ENCODE measurements around the gene PALM. TPM values are rescaled to one million over a fixed set of nuclear protein-coding genes. Genes with fewer than 3 reads are reported as not detected.
"Not testable (repeated sequence)": the region's sequence is repeated elsewhere in the genome, so short reads cannot be mapped to it uniquely, and the experiment has no call there.

The PALM gene
- total and polyA plus RNA-seq, 9 of the 15 experiments (the other 6 are each of a cell fraction or from before 2014, with no cell fraction given), result 0.04 to 6.6 (median 1.7) TPM

- TF ChIP-seq ZBTB9 (CRISPR knock-in tag; IDR thresholded peaks at IDR 0.05), result 0 out of 2 replicates have a peak, but pooled peaks have one; percentile 28
- TF ChIP-seq CBX5 (IDR thresholded peaks at IDR 0.05; ENCODE audit: borderline replicate concordance, low read depth), result peak; percentile 88; the same call in 1 of the 2 replicates
- peak; percentile 36; the same call in 1 of the 2 replicates for TF ChIP-seq SMAD4 (CRISPR knock-in tag; conservative IDR thresholded peaks at IDR 0.05)
- TF ChIP-seq FOXJ2 (tag; IDR thresholded peaks at IDR 0.05), result peak; percentile 60; the same call in 1 of the 2 replicates
- TF ChIP-seq, protein P1, sequence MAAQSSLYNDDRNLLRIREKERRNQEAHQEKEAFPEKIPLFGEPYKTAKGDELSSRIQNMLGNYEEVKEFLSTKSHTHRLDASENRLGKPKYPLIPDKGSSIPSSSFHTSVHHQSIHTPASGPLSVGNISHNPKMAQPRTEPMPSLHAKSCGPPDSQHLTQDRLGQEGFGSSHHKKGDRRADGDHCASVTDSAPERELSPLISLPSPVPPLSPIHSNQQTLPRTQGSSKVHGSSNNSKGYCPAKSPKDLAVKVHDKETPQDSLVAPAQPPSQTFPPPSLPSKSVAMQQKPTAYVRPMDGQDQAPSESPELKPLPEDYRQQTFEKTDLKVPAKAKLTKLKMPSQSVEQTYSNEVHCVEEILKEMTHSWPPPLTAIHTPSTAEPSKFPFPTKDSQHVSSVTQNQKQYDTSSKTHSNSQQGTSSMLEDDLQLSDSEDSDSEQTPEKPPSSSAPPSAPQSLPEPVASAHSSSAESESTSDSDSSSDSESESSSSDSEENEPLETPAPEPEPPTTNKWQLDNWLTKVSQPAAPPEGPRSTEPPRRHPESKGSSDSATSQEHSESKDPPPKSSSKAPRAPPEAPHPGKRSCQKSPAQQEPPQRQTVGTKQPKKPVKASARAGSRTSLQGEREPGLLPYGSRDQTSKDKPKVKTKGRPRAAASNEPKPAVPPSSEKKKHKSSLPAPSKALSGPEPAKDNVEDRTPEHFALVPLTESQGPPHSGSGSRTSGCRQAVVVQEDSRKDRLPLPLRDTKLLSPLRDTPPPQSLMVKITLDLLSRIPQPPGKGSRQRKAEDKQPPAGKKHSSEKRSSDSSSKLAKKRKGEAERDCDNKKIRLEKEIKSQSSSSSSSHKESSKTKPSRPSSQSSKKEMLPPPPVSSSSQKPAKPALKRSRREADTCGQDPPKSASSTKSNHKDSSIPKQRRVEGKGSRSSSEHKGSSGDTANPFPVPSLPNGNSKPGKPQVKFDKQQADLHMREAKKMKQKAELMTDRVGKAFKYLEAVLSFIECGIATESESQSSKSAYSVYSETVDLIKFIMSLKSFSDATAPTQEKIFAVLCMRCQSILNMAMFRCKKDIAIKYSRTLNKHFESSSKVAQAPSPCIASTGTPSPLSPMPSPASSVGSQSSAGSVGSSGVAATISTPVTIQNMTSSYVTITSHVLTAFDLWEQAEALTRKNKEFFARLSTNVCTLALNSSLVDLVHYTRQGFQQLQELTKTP (IDR thresholded peaks at IDR 0.05; ENCODE audit: low read depth in 1 of 2, partially characterized antibody in 2 of 2), result peak in 1 of 2 experiments; percentile 61
- 0 out of 2 replicates have a peak, but pooled peaks have one; percentile 10 for TF ChIP-seq GATA2 (CRISPR knock-in tag; IDR thresholded peaks at IDR 0.05)
- peak in 1 of 2 experiments; percentile 15; a peak in 1 of 4 replicates for TF ChIP-seq MAZ (CRISPR knock-in tag; conservative IDR thresholded peaks at IDR 0.05 in 1 of 2, IDR thresholded peaks at IDR 0.05 in 1 of 2)
- TF ChIP-seq ESRRA (IDR thresholded peaks at IDR 0.05; ENCODE audit: borderline replicate concordance, low read depth), result peak; percentile 78; the same call in 1 of the 2 replicates
- TF ChIP-seq SMARCE1 (IDR thresholded peaks at IDR 0.05), result peak; percentile 90; the same call in 1 of the 2 replicates
- peak; percentile 27; the same call in 1 of the 2 replicates for TF ChIP-seq CREM (IDR thresholded peaks at IDR 0.05; ENCODE audit: low read depth)
- peak in 1 of 2 experiments; percentile 31; a peak in 1 of 3 replicates for TF ChIP-seq CBX3 (IDR thresholded peaks at IDR 0.05; ENCODE audit: borderline replicate concordance in 1 of 2, low read length in 2 of 2)
- TF ChIP-seq, protein P2, sequence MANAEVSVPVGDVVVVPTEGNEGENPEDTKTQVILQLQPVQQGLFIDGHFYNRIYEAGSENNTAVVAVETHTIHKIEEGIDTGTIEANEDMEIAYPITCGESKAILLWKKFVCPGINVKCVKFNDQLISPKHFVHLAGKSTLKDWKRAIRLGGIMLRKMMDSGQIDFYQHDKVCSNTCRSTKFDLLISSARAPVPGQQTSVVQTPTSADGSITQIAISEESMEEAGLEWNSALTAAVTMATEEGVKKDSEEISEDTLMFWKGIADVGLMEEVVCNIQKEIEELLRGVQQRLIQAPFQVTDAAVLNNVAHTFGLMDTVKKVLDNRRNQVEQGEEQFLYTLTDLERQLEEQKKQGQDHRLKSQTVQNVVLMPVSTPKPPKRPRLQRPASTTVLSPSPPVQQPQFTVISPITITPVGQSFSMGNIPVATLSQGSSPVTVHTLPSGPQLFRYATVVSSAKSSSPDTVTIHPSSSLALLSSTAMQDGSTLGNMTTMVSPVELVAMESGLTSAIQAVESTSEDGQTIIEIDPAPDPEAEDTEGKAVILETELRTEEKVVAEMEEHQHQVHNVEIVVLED (CRISPR knock-in tag; IDR thresholded peaks at IDR 0.05), result 0 out of 2 replicates have a peak, but pooled peaks have one; percentile 22
- TF ChIP-seq TAL1 (IDR thresholded peaks at IDR 0.05), result peak; percentile 50; the same call in 1 of the 2 replicates
- TF ChIP-seq KDM1A (IDR thresholded peaks at IDR 0.05), result peak in 1 of 2 experiments; percentile 17; a peak in 1 of 4 replicates
- peak; percentile 24; the same call in 1 of the 2 replicates for TF ChIP-seq FOXM1 (IDR thresholded peaks at IDR 0.05; ENCODE audit: low read depth)
- TF ChIP-seq FOXM1 (CRISPR knock-in tag; IDR thresholded peaks at IDR 0.05; ENCODE audit: low read depth); ATF1 (CRISPR knock-in tag; IDR thresholded peaks at IDR 0.05): not testable (repeated sequence)
- peak; percentile 55 for TF ChIP-seq ATF1 (tag; IDR thresholded peaks at IDR 0.05)
- peak; percentile 61 for TF ChIP-seq CXXC5 (CRISPR knock-in tag; IDR thresholded peaks at IDR 0.05)
Measured at GRCh38 chr19:668675-669434, 39.9 kb upstream of the PALM start (continued).

Measured in K562 (cell line).